GM12874 (cell line): ENCODE measurements around the gene TXK.

Experiments used
- TF ChIP-seq, protein P1 (sequence below): IDR thresholded peaks from 2 replicates; pipeline ENCODE4 v1.5.1; 2011; ENCODE audit warnings: low read depth, mild to moderate bottlenecking, control low read depth, low read length, moderate library complexity; ENCODE audit not compliant: insufficient read depth

The TXK gene

DNA sequence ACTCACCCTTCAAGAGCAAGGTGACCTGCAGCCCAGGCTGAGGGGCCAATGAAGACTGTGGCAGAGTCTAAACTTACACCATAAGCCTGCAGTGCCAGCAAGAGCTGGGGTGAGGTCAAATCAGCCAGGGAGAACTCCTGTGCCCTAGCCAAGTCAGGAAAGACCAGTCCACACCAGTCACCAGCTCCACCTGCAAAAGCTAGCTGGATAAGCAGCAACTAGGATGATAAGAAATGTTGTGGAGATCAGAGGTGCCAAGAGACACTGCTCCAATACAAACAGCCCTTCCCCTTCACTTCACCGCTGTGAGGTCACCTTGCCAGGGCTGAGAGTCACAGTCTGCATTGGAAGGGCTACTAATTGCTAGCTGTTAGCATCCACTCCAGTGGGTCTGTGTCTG is 86.2 kb downstream of the TXK start:
- TF ChIP-seq, protein P1, sequence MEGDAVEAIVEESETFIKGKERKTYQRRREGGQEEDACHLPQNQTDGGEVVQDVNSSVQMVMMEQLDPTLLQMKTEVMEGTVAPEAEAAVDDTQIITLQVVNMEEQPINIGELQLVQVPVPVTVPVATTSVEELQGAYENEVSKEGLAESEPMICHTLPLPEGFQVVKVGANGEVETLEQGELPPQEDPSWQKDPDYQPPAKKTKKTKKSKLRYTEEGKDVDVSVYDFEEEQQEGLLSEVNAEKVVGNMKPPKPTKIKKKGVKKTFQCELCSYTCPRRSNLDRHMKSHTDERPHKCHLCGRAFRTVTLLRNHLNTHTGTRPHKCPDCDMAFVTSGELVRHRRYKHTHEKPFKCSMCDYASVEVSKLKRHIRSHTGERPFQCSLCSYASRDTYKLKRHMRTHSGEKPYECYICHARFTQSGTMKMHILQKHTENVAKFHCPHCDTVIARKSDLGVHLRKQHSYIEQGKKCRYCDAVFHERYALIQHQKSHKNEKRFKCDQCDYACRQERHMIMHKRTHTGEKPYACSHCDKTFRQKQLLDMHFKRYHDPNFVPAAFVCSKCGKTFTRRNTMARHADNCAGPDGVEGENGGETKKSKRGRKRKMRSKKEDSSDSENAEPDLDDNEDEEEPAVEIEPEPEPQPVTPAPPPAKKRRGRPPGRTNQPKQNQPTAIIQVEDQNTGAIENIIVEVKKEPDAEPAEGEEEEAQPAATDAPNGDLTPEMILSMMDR, result no peak

DNA sequence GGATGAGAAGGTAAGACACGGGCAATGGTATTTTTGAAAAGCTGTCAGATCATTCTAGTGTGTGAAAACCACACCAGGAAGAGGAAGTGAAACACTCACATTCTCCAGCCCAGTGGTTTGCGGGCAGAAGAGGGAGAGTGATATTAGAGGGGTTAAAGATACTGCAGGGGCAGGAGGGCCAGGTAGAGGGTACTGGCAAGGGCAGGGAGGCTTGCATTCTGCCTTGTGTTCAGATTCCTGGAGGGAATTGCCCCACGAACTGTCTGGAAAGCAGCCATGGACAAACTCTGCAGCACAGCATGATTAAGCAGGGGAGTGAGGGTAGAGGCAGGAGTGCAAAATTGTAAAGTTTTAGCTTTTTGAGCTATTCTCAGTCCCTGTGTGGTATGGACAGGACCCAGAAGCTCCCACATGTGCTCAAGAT is 86.6 kb downstream of the TXK start:
- TF ChIP-seq, protein P1, result no peak

DNA sequence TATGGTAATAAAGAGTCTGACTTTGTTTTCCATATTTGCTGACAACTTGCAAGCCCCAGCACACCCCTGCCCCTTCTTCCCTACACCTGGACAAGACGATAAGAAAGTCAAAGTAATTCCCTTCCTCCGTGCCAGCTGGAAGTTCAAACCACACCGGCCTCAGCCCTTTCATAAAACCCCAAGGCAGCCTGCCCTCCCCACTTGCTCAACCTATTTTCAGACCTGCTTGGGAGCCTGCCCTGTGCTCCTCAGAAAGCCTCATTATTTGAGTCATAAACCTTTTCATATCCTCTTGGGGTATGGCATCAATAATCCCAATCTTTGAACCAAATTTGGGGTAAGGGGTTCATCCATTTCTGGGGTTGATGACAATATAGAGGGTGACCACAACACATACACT is 88.0 kb downstream of the TXK start:
- TF ChIP-seq, protein P1, result no peak

DNA sequence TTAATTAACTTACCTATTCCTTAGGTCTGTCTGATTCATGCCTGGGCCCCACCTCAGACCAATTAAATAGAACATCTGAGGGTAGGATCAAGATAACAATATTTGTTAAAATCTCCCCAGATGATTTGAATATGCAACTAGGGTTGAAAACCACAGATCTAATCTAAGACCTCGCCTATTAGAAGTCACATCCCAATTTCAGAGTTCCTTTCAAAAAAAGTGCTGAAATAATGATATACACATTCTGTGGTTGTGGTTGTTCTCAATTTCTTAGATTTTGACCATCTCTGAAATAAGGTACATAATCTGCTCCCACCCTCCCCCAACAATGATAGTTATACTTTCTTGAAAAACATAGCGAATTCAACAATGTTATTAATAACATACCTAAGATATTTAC is 89.8 kb downstream of the TXK start:
- TF ChIP-seq, protein P1, result no peak

DNA sequence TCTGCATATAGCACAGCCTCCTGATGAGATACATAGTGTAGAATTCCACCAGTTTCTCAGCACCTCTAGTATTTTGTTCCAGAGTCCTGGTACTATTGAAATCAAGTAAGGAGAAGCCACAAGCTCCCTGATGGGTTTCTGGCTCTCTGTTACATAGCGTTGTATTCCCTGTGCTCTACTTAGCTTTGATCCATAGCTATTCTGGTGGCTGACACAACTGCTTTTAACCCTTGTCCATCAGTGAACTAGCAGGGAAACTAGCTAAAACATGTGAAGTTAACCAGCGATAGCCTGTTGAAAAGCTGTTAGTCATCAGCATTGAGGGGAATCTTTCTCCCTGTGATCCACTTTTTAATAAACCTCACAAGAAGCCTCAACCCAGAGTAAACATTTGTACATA is 90.5 kb downstream of the TXK start:
- TF ChIP-seq, protein P1, result no peak

DNA sequence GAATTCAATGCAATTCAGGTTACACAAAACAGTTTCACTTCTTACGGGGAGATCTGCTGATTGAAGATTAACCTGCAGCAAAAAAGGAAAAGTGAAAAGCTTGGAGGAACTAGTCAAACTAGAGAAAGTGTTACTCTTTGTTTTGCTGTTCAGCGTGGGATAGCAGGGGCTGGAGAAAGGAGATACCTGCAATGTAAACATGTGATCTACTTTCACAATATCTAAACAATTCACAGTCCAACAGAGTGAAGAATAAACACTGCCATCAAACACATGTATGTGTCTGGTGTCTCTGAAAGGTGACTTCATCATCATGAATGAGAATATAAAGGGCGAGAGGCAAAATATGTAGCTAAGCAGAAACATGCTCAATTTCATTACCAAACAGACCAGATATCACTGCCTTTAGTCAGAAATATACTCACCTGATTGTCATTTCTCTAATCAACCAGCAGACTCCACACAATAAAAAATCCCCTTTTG is 91.0 kb downstream of the TXK start:
- TF ChIP-seq, protein P1, result no peak

- TF ChIP-seq, protein P1, result no peak
These were observed 92.4 kb downstream of the TXK start for GRCh38 chr4:48041535-48042137.
